ENCODE data around the gene ITM2C.

ITM2C gene

DNA sequence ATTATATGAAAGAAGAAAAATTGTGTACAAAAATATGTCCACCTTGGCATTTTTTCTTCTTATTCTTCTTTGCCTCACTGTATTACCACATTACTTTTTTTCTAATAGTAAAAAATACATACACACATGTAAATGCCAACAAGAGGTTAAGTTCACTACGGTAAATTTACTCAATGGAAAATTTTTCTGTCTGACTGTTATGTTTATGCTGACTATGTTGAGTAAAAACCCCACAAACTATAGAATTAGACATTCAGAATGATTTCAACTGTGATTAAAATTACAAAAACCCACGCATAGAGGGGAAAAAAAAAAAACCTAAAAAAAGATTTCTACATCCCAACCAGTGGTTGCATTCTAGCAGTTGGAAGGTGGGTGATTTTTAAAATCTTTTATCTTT is 54.9 kb downstream of the ITM2C start:
- no peak overlapping the region for H3K27ac ChIP-seq
- TF ChIP-seq CTCF (conservative IDR thresholded peaks at IDR 0.05) (no peak), ZFX (IDR thresholded peaks at IDR 0.05) (no peak)

GRCh38 chr2:230920167-230920566 is 55.4 kb downstream of the ITM2C start:
- TF ChIP-seq CTCF (conservative IDR thresholded peaks at IDR 0.05): no peak
- no peak for TF ChIP-seq ZFX (IDR thresholded peaks at IDR 0.05)
- H3K27ac ChIP-seq: no peak overlapping the region

- no peak overlapping the region for H3K27ac ChIP-seq
- no peak for TF ChIP-seq ZFX (IDR thresholded peaks at IDR 0.05)
- TF ChIP-seq CTCF (conservative IDR thresholded peaks at IDR 0.05): no peak
Measured at GRCh38 chr2:230921806-230922595, 57.3 kb downstream of the ITM2C start.

DNA sequence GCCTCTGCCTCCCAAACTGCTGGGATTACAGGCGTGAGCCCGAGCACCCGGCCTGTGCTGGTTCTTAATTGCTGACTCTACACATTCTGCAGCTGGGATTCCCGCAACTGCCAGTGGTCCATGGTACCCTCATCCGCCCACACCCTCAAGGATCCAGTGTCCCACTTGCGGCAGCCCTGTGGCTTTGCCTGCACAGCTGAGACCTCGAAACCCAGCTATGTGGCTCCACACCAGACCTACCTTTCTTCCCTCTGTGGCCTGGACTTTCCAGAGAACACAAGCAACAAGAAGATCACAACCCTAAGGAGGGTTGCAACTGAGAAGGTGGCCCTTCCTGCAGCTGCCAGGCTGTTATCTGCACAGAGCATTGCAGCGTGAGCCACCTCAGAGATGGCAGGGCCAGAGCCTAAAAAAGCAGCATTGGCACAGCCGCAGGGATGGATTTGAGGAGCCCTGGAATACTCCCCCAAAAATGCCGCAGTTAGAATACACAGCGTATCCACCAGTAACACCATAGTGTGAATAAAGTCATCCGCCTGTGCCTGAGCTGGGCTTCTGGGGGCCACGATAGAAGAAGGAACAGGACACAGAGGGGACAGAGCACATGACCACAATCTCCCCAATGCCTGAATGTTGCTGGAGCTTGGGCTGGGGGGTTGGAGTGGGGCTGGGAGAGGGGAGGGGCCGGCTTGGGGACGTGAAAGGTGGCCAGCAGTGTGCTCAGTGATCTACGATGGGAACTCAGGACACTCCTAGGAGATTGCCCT is 58.4 kb downstream of the ITM2C start:
- TF ChIP-seq ZFX (IDR thresholded peaks at IDR 0.05) (no peak), CTCF (conservative IDR thresholded peaks at IDR 0.05) (no peak)
- no peak overlapping the region for H3K27ac ChIP-seq

- no peak overlapping the region for H3K27ac ChIP-seq
- TF ChIP-seq CTCF (conservative IDR thresholded peaks at IDR 0.05) (no peak), ZFX (IDR thresholded peaks at IDR 0.05) (no peak)
Measured at GRCh38 chr2:230924092-230924469, 59.3 kb downstream of the ITM2C start.

- no peak within 1 kb of the TSS for H3K27ac ChIP-seq
- TF ChIP-seq ZFX (IDR thresholded peaks at IDR 0.05) (no peak), CTCF (conservative IDR thresholded peaks at IDR 0.05) (no peak; the same call in 1 of the 2 replicates)
Measured at GRCh38 chr2:230924470-230925341, 60.0 kb downstream of the ITM2C start, which contains the start of gene GPR55. GPR55 (minus strand) TSS chr2:230925242; CDS start chr2:230910962, 14,280 bp downstream.
